ENCODE data around the gene CPNE1.

DNA sequence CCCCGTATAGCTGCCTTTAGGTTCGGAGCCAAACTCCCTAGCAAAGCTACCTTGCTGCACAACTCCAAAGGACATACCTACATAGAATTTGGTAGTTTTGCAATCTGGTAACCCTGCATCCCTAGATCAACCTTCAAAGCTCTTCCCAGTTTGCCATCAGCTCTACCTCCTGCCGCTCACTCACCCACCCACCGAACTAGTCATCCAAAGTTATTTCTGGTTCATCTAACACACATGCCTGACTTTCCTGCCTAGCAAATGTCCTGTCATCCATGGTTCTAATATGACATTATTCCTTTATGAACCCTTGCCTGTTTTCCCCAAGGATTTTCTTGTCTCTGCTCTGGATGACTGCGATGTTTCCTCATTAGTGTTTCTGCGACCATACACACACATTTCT, 27.4 kb downstream of the CPNE1 start:
- TF ChIP-seq POLR2A (IDR thresholded peaks at IDR 0.05) = no peak
- TF ChIP-seq, protein P1, sequence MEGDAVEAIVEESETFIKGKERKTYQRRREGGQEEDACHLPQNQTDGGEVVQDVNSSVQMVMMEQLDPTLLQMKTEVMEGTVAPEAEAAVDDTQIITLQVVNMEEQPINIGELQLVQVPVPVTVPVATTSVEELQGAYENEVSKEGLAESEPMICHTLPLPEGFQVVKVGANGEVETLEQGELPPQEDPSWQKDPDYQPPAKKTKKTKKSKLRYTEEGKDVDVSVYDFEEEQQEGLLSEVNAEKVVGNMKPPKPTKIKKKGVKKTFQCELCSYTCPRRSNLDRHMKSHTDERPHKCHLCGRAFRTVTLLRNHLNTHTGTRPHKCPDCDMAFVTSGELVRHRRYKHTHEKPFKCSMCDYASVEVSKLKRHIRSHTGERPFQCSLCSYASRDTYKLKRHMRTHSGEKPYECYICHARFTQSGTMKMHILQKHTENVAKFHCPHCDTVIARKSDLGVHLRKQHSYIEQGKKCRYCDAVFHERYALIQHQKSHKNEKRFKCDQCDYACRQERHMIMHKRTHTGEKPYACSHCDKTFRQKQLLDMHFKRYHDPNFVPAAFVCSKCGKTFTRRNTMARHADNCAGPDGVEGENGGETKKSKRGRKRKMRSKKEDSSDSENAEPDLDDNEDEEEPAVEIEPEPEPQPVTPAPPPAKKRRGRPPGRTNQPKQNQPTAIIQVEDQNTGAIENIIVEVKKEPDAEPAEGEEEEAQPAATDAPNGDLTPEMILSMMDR (IDR thresholded peaks at IDR 0.05) = no peak
- no peak for TF ChIP-seq EP300 (IDR thresholded peaks at IDR 0.05)
- TF ChIP-seq POLR2AphosphoS5 (IDR thresholded peaks at IDR 0.05) = no peak

Measured in upper lobe of left lung (tissue), 4 donors.